GM12878 (cell line): Measurements from ENCODE around the gene ARL4C. TPM values are rescaled to one million over a fixed set of nuclear protein-coding genes. Genes with fewer than 3 reads are reported as not detected.

ENCODE experiments used
- ATAC-seq: fragments of 200-7000 bp; cut with Tn5 transposase; 3 replicates; pipeline ENCODE4 v1.9.1; 2020; ENCODE audit warnings: mild to moderate bottlenecking, moderate library complexity
- BruUV-seq: library from RNA; stranded (reverse); fragments of 400-500 nt; replicated peaks from 2 replicates; lab custom pipeline; 2021; lab: Mats Ljungman, UMichigan
- CTCF ChIA-PET: fragments of 300-600 bp; sonication (Branson Sonifier 250); formaldehyde crosslinking; extraction: SDS; loops from one replicate; lab custom pipeline; 2021; ENCODE audit warnings: inconsistent platforms; lab: Yijun Ruan, JAX
- POLR2A ChIA-PET: fragments of 350-600 bp; formaldehyde crosslinking; extraction: SDS; loops from one replicate; lab custom pipeline; 2021; ENCODE audit warnings: inconsistent platforms; lab: Charles Lee
- RAD21 ChIA-PET: fragments of 300-600 bp; sonication (Branson Sonifier 250); formaldehyde crosslinking; loops from one replicate; lab custom pipeline; 2023; ENCODE audit warnings: antibody characterized with exemption; ENCODE audit not compliant: unreplicated experiment; lab: Charles Lee
- SMC1A ChIA-PET: fragments of 300-600 bp; sonication (Branson Sonifier 250); formaldehyde crosslinking; loops from one replicate; lab custom pipeline; 2023; ENCODE audit not compliant: unreplicated experiment, uncharacterized antibody; lab: Charles Lee
- DNase-seq: peaks from one replicate; pipeline ENCODE4 v3.0.0-alpha.2; 2011; ENCODE audit warnings: low read depth, low spot score
- FAIRE-seq: peaks from 3 replicates; lab custom pipeline; 2011; peaks lifted over from hg19 to GRCh38; lab: Jason Lieb, UNC
- H2AFZ ChIP-seq: 2 replicates; pipeline ENCODE4 v1.6.0; 2011; ENCODE audit warnings: low read depth, low read length, control low read depth; ENCODE audit not compliant: control insufficient read depth
- H3K27ac ChIP-seq: 2 replicates; pipeline ENCODE4 v1.5.1; 2011; ENCODE audit warnings: control low read depth; ENCODE audit not compliant: control insufficient read depth, insufficient read depth
- H3K27me3 ChIP-seq, 2 experiments: replicated peaks in 1 of 2; 2 replicates each; pipeline versions ENCODE4 v1.6.0 to v1.6.1; 2011; ENCODE audit warnings: low read length in 1 of 2; ENCODE audit not compliant: control insufficient read depth in 2 of 2, insufficient read depth in 2 of 2
- H3K36me3 ChIP-seq, 2 experiments: 2 replicates each; pipeline ENCODE4 v1.5.1; 2011; ENCODE audit warnings: low read length in 1 of 2; ENCODE audit not compliant: control insufficient read depth in 2 of 2, insufficient read depth in 2 of 2
- H3K4me1 ChIP-seq: 2 replicates; pipeline ENCODE4 v1.6.1; 2011; ENCODE audit warnings: mild to moderate bottlenecking, low read length, moderate library complexity, mixed read lengths; ENCODE audit not compliant: control insufficient read depth, insufficient read depth
- H3K4me2 ChIP-seq: 2 replicates; pipeline ENCODE4 v1.6.0; 2011; ENCODE audit warnings: control low read depth; ENCODE audit not compliant: control insufficient read depth, insufficient read depth
- H3K4me3 ChIP-seq: fragments of 200-600 bp; sonication (generic); 2 replicates; pipeline ENCODE4 v1.5.1; 2016
- H3K79me2 ChIP-seq: 2 replicates; pipeline ENCODE4 v1.6.0; 2011; ENCODE audit warnings: low read length; ENCODE audit not compliant: control insufficient read depth, insufficient read depth
- H3K9ac ChIP-seq: 2 replicates; pipeline ENCODE4 v1.8.0; 2011; ENCODE audit warnings: low read length, control low read depth, mixed read lengths; ENCODE audit not compliant: control insufficient read depth, insufficient read depth
- H3K9me3 ChIP-seq: replicated peaks from 3 replicates; pipeline ENCODE4 v1.5.1; 2011; ENCODE audit warnings: mild to moderate bottlenecking, low read length; ENCODE audit not compliant: control insufficient read depth, insufficient read depth
- H4K20me1 ChIP-seq: 2 replicates; pipeline ENCODE4 v1.6.0; 2011; ENCODE audit not compliant: control insufficient read depth, insufficient read depth
- BCLAF1 ChIP-seq: fragments of 450-650 bp; IDR thresholded peaks from 2 replicates; pipeline ENCODE4 v1.6.1; 2017; ENCODE audit warnings: antibody characterized with exemption, mild to moderate bottlenecking, moderate library complexity
- EED ChIP-seq: sonication (generic); IDR thresholded peaks from 2 replicates; pipeline ENCODE4 v1.6.1; 2016; ENCODE audit warnings: antibody characterized with exemption, low read depth
- FOS ChIP-seq: IDR thresholded peaks from 3 replicates; pipeline ENCODE4 v1.6.1; 2011; ENCODE audit warnings: borderline replicate concordance; ENCODE audit not compliant: insufficient read length; ENCODE audit errors: extremely low read depth
- GABPA ChIP-seq: IDR thresholded peaks from 2 replicates; pipeline ENCODE4 v1.6.1; 2014; ENCODE audit warnings: antibody characterized with exemption, low read depth, mild to moderate bottlenecking, inconsistent platforms
- MAX ChIP-seq: IDR thresholded peaks from 2 replicates; pipeline ENCODE4 v1.6.1; 2012; ENCODE audit warnings: low read depth, low read length, improper control_type of control experiment
- MEF2B ChIP-seq: fragments of 450-650 bp; IDR thresholded peaks from 2 replicates; pipeline ENCODE4 v1.6.1; 2018; ENCODE audit warnings: mild to moderate bottlenecking, moderate library complexity; ENCODE audit not compliant: partially characterized antibody, poor library complexity, severe bottlenecking
- MTA2 ChIP-seq: fragments of 450-650 bp; IDR thresholded peaks from 2 replicates; pipeline ENCODE4 v1.6.1; 2016; ENCODE audit warnings: low read depth, mild to moderate bottlenecking, moderate library complexity
- MXI1 ChIP-seq: fragments of 150-350 bp; IDR thresholded peaks from 2 replicates; pipeline ENCODE4 v1.6.1; 2011; ENCODE audit warnings: low read depth, mild to moderate bottlenecking, inconsistent platforms, low read length, improper control_type of control experiment
- MYC ChIP-seq: IDR thresholded peaks from 2 replicates; pipeline ENCODE4 v1.6.1; 2011; ENCODE audit warnings: mild to moderate bottlenecking, low read length, moderate library complexity, inconsistent platforms; ENCODE audit not compliant: insufficient read depth, insufficient replicate concordance, insufficient read length, severe bottlenecking
- NFIC ChIP-seq: IDR thresholded peaks from 2 replicates; pipeline ENCODE4 v1.6.1; 2012; ENCODE audit warnings: low read depth, mild to moderate bottlenecking, inconsistent platforms, low read length, moderate library complexity
- NFYA ChIP-seq: IDR thresholded peaks from 2 replicates; pipeline ENCODE4 v1.6.1; 2011; ENCODE audit warnings: low read depth, mild to moderate bottlenecking, low read length, improper control_type of control experiment, borderline replicate concordance
- RAD51 ChIP-seq: fragments of 450-650 bp; IDR thresholded peaks from 2 replicates; pipeline ENCODE4 v1.6.1; 2016; ENCODE audit warnings: moderate library complexity, mild to moderate bottlenecking, inconsistent platforms
- RELA ChIP-seq: fragments of 450-650 bp; IDR thresholded peaks from 2 replicates; pipeline ENCODE4 v1.8.0; 2014; ENCODE audit warnings: borderline replicate concordance; ENCODE audit not compliant: partially characterized antibody
- TAF1 ChIP-seq: IDR thresholded peaks from 2 replicates; pipeline ENCODE4 v1.6.1; 2011; ENCODE audit warnings: mild to moderate bottlenecking, low read depth, low read length, borderline replicate concordance
- TBL1XR1 ChIP-seq: IDR thresholded peaks from 2 replicates; pipeline ENCODE4 v1.6.1; 2012; ENCODE audit warnings: low read depth, low read length, improper control_type of control experiment
- TCF12 ChIP-seq: IDR thresholded peaks from 2 replicates; pipeline ENCODE4 v1.6.1; 2011; ENCODE audit warnings: low read depth, mild to moderate bottlenecking, low read length
- USF2 ChIP-seq: IDR thresholded peaks from 2 replicates; pipeline ENCODE4 v1.6.1; 2011; ENCODE audit warnings: low read depth, low read length, improper control_type of control experiment, borderline replicate concordance
- YBX1 ChIP-seq: fragments of 450-650 bp; IDR thresholded peaks from 2 replicates; pipeline ENCODE4 v1.6.1; 2016; ENCODE audit warnings: antibody characterized with exemption
- ZNF274 ChIP-seq: IDR thresholded peaks from one replicate; pipeline ENCODE4 v1.8.0; 2011; ENCODE audit not compliant: insufficient read length, insufficient read depth
- WGBS: methylation state at CpG from one replicate; pipeline ENCODE4 v1.1.6; 2016; ENCODE audit warnings: low lambda C conversion rate; ENCODE audit not compliant: insufficient replicate concordance, insufficient coverage; ENCODE audit errors: missing lambda C conversion rate; 5-methylcytosine and 5-hydroxymethylcytosine counted together
- in situ Hi-C: fragments of 300-500 bp; cut with MboI; formaldehyde crosslinking; loops from 9 replicates; pipeline ENCODE4 v1.14.3; 2018; ENCODE audit warnings: mixed read lengths
- intact Hi-C: fragments of 100-400 bp; cut with micrococcal nuclease; formaldehyde crosslinking; loops from one replicate; pipeline ENCODE4 v1.14.2; 2022; ENCODE audit not compliant: unreplicated experiment
- polyA plus RNA-seq, 11 experiments: library from polyadenylated mRNA; depleted of rRNA in 4 of 11; unstranded in 6 of 11; stranded (reverse) in 5 of 11; fragments of >200 nt; fragmentation: Nextera tagmentation in 4 of 11; fragmentation: Illumina TruSeq in 1 of 11; extraction: Ambion mirVana in 4 of 11; extraction: Trizol in 1 of 11; gene quantifications; 1 replicate in 1 of 11; 2 replicates in 10 of 11; pipeline versions ENCODE4 v1.2.1 to v1.2.3, GENCODE V29; 2011 to 2016; ENCODE audit warnings: inconsistent platforms in 2 of 11, missing spikeins in 2 of 11, low read depth in 1 of 11
- total RNA-seq, 4 experiments: library from RNA; depleted of rRNA in 3 of 4; stranded (reverse); fragments of >200 nt in 3 of 4; fragmentation: Illumina TruSeq in 1 of 4; extraction: Trizol in 1 of 4; gene quantifications; 2 replicates each; pipeline versions ENCODE4 v1.2.1 to v1.2.3, GENCODE V29; 2013 to 2021

Gene ARL4C
- total and polyA plus RNA-seq, 10 of the 15 experiments (the other 5 are each of a cell fraction or from before 2014, with no cell fraction given) = 0.03 to 0.72 (median 0.06) TPM; not detected in 4

- in situ Hi-C loops = loop anchor here (25.0 kb wide), 1 partner anchor 548 kb away; no protein-coding TSS in a partner anchor
- ChIA-PET RAD21 (interaction anchor here (1.2 kb wide), 1 partner anchor 10 kb away, joined by 4 read pairs; no protein-coding TSS in a partner anchor), POLR2A (no interaction called here), CTCF (interaction anchor here (2.7 kb wide), 1 partner anchor 9 kb away, joined by 9 read pairs; no protein-coding TSS in a partner anchor), SMC1A (interaction anchor here (0.8 kb wide), 1 partner anchor 558 kb away, joined by 3 read pairs; no protein-coding TSS in a partner anchor)
- no peaks in the 10 kb centered on the region for H3K79me2 ChIP-seq
- no peak for DNase-seq
- H3K27me3 ChIP-seq = peaks cover 0 to 1% of the 10 kb centered on the region in 2 experiments; a peak in 1 of 4 replicates
- no peak for ATAC-seq
- no peak for FAIRE-seq
- no peak overlapping the region for H3K27ac ChIP-seq
- no peak overlapping the region for H2AFZ ChIP-seq
- TF ChIP-seq RELA (no peak), MAX (no peak), TAF1 (no peak), TBL1XR1 (no peak), RAD51 (no peak), ZNF274 (no peak), YBX1 (no peak), NFIC (no peak), BCLAF1 (no peak), MTA2 (no peak), MEF2B (no peak), USF2 (no peak), GABPA (no peak), EED (no peak), FOS (no peak), NFYA (no peak), MYC (no peak), TCF12 (no peak), MXI1 (no peak)
- no peaks in the 10 kb centered on the region for H3K4me1 ChIP-seq
- H3K9me3 ChIP-seq = no peaks in the 10 kb centered on the region; the same call in 2 of the 3 replicates
- no TSS peak for BruUV-seq
- WGBS = 0% methylated on average over 1 of the region's 1 CpG
- H3K4me2 ChIP-seq = no peak overlapping the region
- H3K36me3 ChIP-seq = no peaks in the 10 kb centered on the region
- no peaks in the 10 kb centered on the region for H4K20me1 ChIP-seq
- intact Hi-C loops = no loop called here
- no peak overlapping the region for H3K9ac ChIP-seq
- no peak overlapping the region for H3K4me3 ChIP-seq
These were observed 38.6 kb upstream of the ARL4C start for GRCh38 chr2:234535464-234535863.
